ENCODE data around the gene S100Z.
"Not testable (repeated sequence)": the region's sequence is repeated elsewhere in the genome, so short reads cannot be mapped to it uniquely, and the experiment has no call there.

S100Z gene

GRCh38 chr5:76826416-76826815 is 23.4 kb upstream of the S100Z start:
- not testable (repeated sequence) for DNase-seq (ENCODE audit: low read depth in 3 of 3)

GRCh38 chr5:76831110-76831452 is 18.7 kb upstream of the S100Z start:
- no peak for DNase-seq (ENCODE audit: low read depth in 3 of 3)

GRCh38 chr5:76836181-76836580 is 13.6 kb upstream of the S100Z start:
- no peak for DNase-seq (ENCODE audit: low read depth in 3 of 3)

- DNase-seq (ENCODE audit: low read depth in 3 of 3) = no peak
Measured at GRCh38 chr5:76836585-76836984, 13.2 kb upstream of the S100Z start.

- no peak for DNase-seq (ENCODE audit: low read depth in 3 of 3)
Measured at GRCh38 chr5:76838481-76839261, 11.1 kb upstream of the S100Z start.

- DNase-seq (ENCODE audit: low read depth in 3 of 3) = no peak
Measured at GRCh38 chr5:76841361-76841760, 8.5 kb upstream of the S100Z start.

GRCh38 chr5:76845890-76846289 is 3.9 kb upstream of the S100Z start:
- no peak for DNase-seq (ENCODE audit: low read depth in 3 of 3)

- no peak for DNase-seq (ENCODE audit: low read depth in 3 of 3)
Measured at GRCh38 chr5:76850543-76851145, 830 bp downstream of the S100Z start.

- no peak for DNase-seq (ENCODE audit: low read depth in 3 of 3)
Measured at GRCh38 chr5:76851728-76852369, 2.0 kb downstream of the S100Z start.

- DNase-seq (ENCODE audit: low read depth in 3 of 3) = no peak
Measured at GRCh38 chr5:76852772-76853171, 3.0 kb downstream of the S100Z start.

GRCh38 chr5:76853741-76854140 is 3.9 kb downstream of the S100Z start:
- not testable (repeated sequence) for DNase-seq (ENCODE audit: low read depth in 3 of 3)

- DNase-seq (ENCODE audit: low read depth in 3 of 3) = no peak
Measured at GRCh38 chr5:76854644-76855043, 4.8 kb downstream of the S100Z start.

- not testable (repeated sequence) for DNase-seq (ENCODE audit: low read depth in 3 of 3)
Measured at GRCh38 chr5:76855501-76855900, 5.7 kb downstream of the S100Z start.

GRCh38 chr5:76855961-76856360 is 6.1 kb downstream of the S100Z start:
- peak in 1 of 3 experiments; percentile 8 for DNase-seq (ENCODE audit: low read depth in 3 of 3)

- DNase-seq (ENCODE audit: low read depth in 3 of 3) = not testable (repeated sequence)
Measured at GRCh38 chr5:76856800-76857199, 7.0 kb downstream of the S100Z start.

- no peak for DNase-seq (ENCODE audit: low read depth in 3 of 3)
Measured at GRCh38 chr5:76859591-76860247, 9.9 kb downstream of the S100Z start.

- no peak for DNase-seq (ENCODE audit: low read depth in 3 of 3)
Measured at GRCh38 chr5:76861612-76862011, 11.8 kb downstream of the S100Z start.

GRCh38 chr5:76863001-76863400 is 13.2 kb downstream of the S100Z start:
- no peak for DNase-seq (ENCODE audit: low read depth in 3 of 3)

GRCh38 chr5:76866503-76866902 is 16.7 kb downstream of the S100Z start:
- no peak for DNase-seq (ENCODE audit: low read depth in 3 of 3)

GRCh38 chr5:76867038-76867437 is 17.2 kb downstream of the S100Z start:
- no peak for DNase-seq (ENCODE audit: low read depth in 3 of 3)

GRCh38 chr5:76867827-76868693 is 18.2 kb downstream of the S100Z start:
- peak; percentile 31 to 55 (median 37) for DNase-seq (ENCODE audit: low read depth in 3 of 3)

GRCh38 chr5:76870046-76870445 is 20.2 kb downstream of the S100Z start:
- DNase-seq (ENCODE audit: low read depth in 3 of 3) = no peak
